Ascending aorta (tissue), 2 donors: ENCODE results near the gene ZACN. TPM values are rescaled to one million over a fixed set of nuclear protein-coding genes. Genes with fewer than 3 reads are reported as not detected.

ENCODE experiments used
- DNase-seq, 2 donors: peaks; one replicate each; pipeline ENCODE4 v3.0.0-alpha.2; 2019; ENCODE audit warnings: low spot score in 2 of 2
- H3K27ac ChIP-seq, 2 donors: fragments of 200-600 bp; sonication (generic); one replicate each; pipeline ENCODE4 v1.5.1; 2016 to 2017; ENCODE audit warnings: mild to moderate bottlenecking in 1 of 2
- H3K27me3 ChIP-seq: fragments of 200-600 bp; sonication (generic); one replicate; pipeline ENCODE4 v1.5.1; 2017
- H3K36me3 ChIP-seq, 2 donors: fragments of 200-600 bp; sonication (generic); one replicate each; pipeline ENCODE4 v1.5.1; 2016
- H3K4me1 ChIP-seq, 2 donors: fragments of 200-600 bp; sonication (generic); one replicate each; pipeline ENCODE4 v1.5.1; 2016 to 2017; ENCODE audit warnings: mild to moderate bottlenecking in 1 of 2
- H3K4me3 ChIP-seq, 2 donors: fragments of 200-600 bp; sonication (generic); one replicate each; pipeline ENCODE4 v1.5.1; 2016 to 2017; ENCODE audit warnings: mild to moderate bottlenecking in 1 of 2
- H3K9me3 ChIP-seq, 2 donors: fragments of 200-600 bp; sonication (generic); one replicate each; pipeline ENCODE4 v1.5.1; 2016
- CTCF ChIP-seq, 3 experiments: fragments of 200-600 bp in 2 of 3; fragments of 450-650 bp in 1 of 3; sonication (generic) in 2 of 3; IDR thresholded peaks; one replicate each; pipeline ENCODE4 v1.5.1; 2016 to 2019; ENCODE audit warnings: antibody characterized with exemption in 3 of 3, mild to moderate bottlenecking in 1 of 3, moderate library complexity in 1 of 3
- intact Hi-C: fragments of 100-400 bp; cut with DNase I; formaldehyde crosslinking; loops from one replicate; pipeline ENCODE4 v1.15.1; 2023
- total RNA-seq: library from RNA; depleted of rRNA; stranded (reverse); fragments of >200 nt; gene quantifications from one replicate; pipeline ENCODE4 v1.1.0, GENCODE V29; 2016

ZACN gene
- total RNA-seq, 1 donor from 2014 or later, result not detected

GRCh38 chr17:76102944-76103273 is 23.9 kb downstream of the ZACN start:
- Histone ChIP-seq H3K4me3 (peak overlapping the region; percentile 57 to 87), H3K4me1 (peaks cover 5 to 8% of the 10 kb centered on the region in 2 donors), H3K27me3 (no peaks in the 10 kb centered on the region), H3K36me3 (peaks cover 14 to 26% of the 10 kb centered on the region in 2 donors), H3K27ac (peak overlapping the region; percentile 76), H3K9me3 (no peaks in the 10 kb centered on the region)
- no peak for DNase-seq
- no peak for TF ChIP-seq CTCF (IDR thresholded peaks at IDR 0.05)
- intact Hi-C loops, result loop anchor here (2.0 kb wide), 1 partner anchor 30 kb away; the partner anchor contains the start of gene SRP68

- H3K9me3 ChIP-seq, result no peaks in the 10 kb centered on the region
- H3K36me3 ChIP-seq, result peaks cover 12 to 21% of the 10 kb centered on the region in 2 donors
- no peaks in the 10 kb centered on the region for H3K27me3 ChIP-seq
- H3K4me3 ChIP-seq, result peak within 1 kb of the TSS; percentile 57 to 87
- intact Hi-C loops, result loop anchor here (2.0 kb wide), 1 partner anchor 31 kb away; the partner anchor contains the start of gene SRP68
- peaks cover 5 to 8% of the 10 kb centered on the region in 2 donors for H3K4me1 ChIP-seq
- peak within 1 kb of the TSS; percentile 76 for H3K27ac ChIP-seq
- peak in 1 of 3 experiments; percentile 15 for TF ChIP-seq CTCF (IDR thresholded peaks at IDR 0.05)
- peak; percentile 60 to 94 for DNase-seq
These were observed 24.5 kb downstream of the ZACN start, which contains the start of gene EXOC7 for GRCh38 chr17:76103274-76104139. Gene EXOC7 (minus strand): TSS chr17:76103787. CDS start chr17:76103692, 95 bp downstream.

- Histone ChIP-seq H3K4me1 (peaks cover 5 to 8% of the 10 kb centered on the region in 2 donors), H3K27ac (peak overlapping the region; percentile 76), H3K4me3 (peak overlapping the region; percentile 57 to 87), H3K36me3 (peaks cover 12 to 21% of the 10 kb centered on the region in 2 donors), H3K27me3 (no peaks in the 10 kb centered on the region), H3K9me3 (no peaks in the 10 kb centered on the region)
- DNase-seq, result no peak
- intact Hi-C loops, result no loop called here
- TF ChIP-seq CTCF (IDR thresholded peaks at IDR 0.05), result no peak
These were observed 25.3 kb downstream of the ZACN start for GRCh38 chr17:76104140-76104895.

GRCh38 chr17:76104896-76105231 is 25.9 kb downstream of the ZACN start:
- intact Hi-C loops, result no loop called here
- H3K36me3 ChIP-seq, result peaks cover 9 to 19% of the 10 kb centered on the region in 2 donors
- no peak overlapping the region for H3K4me3 ChIP-seq
- no peaks in the 10 kb centered on the region for H3K27me3 ChIP-seq
- TF ChIP-seq CTCF (IDR thresholded peaks at IDR 0.05), result no peak
- no peaks in the 10 kb centered on the region for H3K9me3 ChIP-seq
- H3K4me1 ChIP-seq, result peaks cover 5 to 8% of the 10 kb centered on the region in 2 donors
- no peak for DNase-seq
- no peak overlapping the region for H3K27ac ChIP-seq

- intact Hi-C loops, result no loop called here
- no peak for DNase-seq
- Histone ChIP-seq H3K27me3 (no peaks in the 10 kb centered on the region), H3K4me3 (no peak overlapping the region), H3K4me1 (peaks cover 5 to 8% of the 10 kb centered on the region in 2 donors), H3K9me3 (no peaks in the 10 kb centered on the region), H3K27ac (no peak overlapping the region), H3K36me3 (peaks cover 0 to 2% of the 10 kb centered on the region in 2 donors)
- TF ChIP-seq CTCF (IDR thresholded peaks at IDR 0.05), result no peak
These were observed 27.7 kb downstream of the ZACN start for GRCh38 chr17:76106703-76107102.
